Measurements from ENCODE around the gene TRPM5. TPM values are rescaled to one million over a fixed set of nuclear protein-coding genes. Genes with fewer than 3 reads are reported as not detected.

Gene TRPM5
- total and polyA plus RNA-seq, 3 donors from 2014 or later: 0.46 to 1.1 (median 0.94) TPM

DNA sequence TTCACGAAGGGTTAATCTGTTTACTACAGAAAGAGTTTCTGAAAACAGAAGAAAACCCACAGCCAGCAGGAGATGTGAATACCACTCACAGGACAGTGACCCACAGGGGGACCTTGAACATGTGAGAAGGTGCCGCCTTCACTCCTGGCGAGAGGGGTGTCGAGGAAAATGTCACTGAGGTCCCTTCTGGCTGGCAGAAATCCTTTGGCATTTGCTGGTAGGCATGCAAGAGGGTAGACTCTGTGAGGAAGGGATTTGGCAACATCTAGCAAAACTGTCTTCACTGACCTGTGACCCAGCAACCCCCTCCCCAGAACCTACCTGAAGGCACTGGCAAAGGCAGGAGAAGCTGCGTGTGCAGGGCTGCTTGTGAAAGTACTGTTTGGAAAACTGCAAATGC, 9.1 kb upstream of the TRPM5 start:
- TF ChIP-seq POLR2A (IDR thresholded peaks at IDR 0.05): no peak
- TF ChIP-seq, protein P1, sequence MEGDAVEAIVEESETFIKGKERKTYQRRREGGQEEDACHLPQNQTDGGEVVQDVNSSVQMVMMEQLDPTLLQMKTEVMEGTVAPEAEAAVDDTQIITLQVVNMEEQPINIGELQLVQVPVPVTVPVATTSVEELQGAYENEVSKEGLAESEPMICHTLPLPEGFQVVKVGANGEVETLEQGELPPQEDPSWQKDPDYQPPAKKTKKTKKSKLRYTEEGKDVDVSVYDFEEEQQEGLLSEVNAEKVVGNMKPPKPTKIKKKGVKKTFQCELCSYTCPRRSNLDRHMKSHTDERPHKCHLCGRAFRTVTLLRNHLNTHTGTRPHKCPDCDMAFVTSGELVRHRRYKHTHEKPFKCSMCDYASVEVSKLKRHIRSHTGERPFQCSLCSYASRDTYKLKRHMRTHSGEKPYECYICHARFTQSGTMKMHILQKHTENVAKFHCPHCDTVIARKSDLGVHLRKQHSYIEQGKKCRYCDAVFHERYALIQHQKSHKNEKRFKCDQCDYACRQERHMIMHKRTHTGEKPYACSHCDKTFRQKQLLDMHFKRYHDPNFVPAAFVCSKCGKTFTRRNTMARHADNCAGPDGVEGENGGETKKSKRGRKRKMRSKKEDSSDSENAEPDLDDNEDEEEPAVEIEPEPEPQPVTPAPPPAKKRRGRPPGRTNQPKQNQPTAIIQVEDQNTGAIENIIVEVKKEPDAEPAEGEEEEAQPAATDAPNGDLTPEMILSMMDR (IDR thresholded peaks at IDR 0.05): no peak
- Histone ChIP-seq H3K36me3 (ENCODE audit: low read depth, missing control alignments) (no peaks in the 10 kb centered on the region), H3K27me3 (no peaks in the 10 kb centered on the region), H3K4me1 (peaks cover 6% of the 10 kb centered on the region), H3K9me3 (no peaks in the 10 kb centered on the region), H3K4me3 (no peak overlapping the region), H3K27ac (no peak overlapping the region)
- DNase-seq: no peak
- WGBS, 2 donors: 93 to 95% methylated on average over 5 of the region's 5 CpGs
- intact Hi-C loops (cut with DNase I; ENCODE audit: low total_unique reads): no loop called here

GRCh38 chr11:2452321-2453012, 8.2 kb upstream of the TRPM5 start:
- H3K4me1 ChIP-seq: peaks cover 6% of the 10 kb centered on the region
- intact Hi-C loops (cut with DNase I; ENCODE audit: low total_unique reads): no loop called here
- H3K9me3 ChIP-seq: no peaks in the 10 kb centered on the region
- no peak for DNase-seq
- H3K4me3 ChIP-seq: no peak overlapping the region
- no peak overlapping the region for H3K27ac ChIP-seq
- no peaks in the 10 kb centered on the region for H3K27me3 ChIP-seq
- TF ChIP-seq, protein P1 (IDR thresholded peaks at IDR 0.05): no peak
- no peak for TF ChIP-seq POLR2A (IDR thresholded peaks at IDR 0.05)
- WGBS, 2 donors: 57 to 59% methylated on average over 15 to 20 of the region's 20 CpGs
- no peaks in the 10 kb centered on the region for H3K36me3 ChIP-seq (ENCODE audit: low read depth, missing control alignments)

DNA sequence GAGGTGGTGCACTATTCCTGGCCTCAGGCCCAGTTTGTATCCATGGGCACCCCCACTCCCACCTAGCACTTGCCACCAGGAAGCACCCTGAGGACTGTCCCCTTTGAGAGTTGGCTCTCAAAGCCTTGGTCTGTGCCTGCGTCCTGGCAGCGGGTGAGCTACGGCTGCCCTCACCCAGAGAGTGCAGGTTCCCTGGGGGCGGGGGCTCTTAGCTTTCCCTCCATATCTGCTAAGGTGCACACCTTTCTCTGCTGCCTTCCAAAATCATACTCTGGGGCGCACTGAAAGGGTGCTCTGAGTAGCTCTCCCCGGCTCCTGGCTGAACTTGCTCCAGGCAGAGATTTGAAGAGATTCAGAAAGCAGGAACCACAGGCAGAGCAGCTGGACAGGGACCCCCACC, 7.6 kb upstream of the TRPM5 start:
- Histone ChIP-seq H3K36me3 (ENCODE audit: low read depth, missing control alignments) (no peaks in the 10 kb centered on the region), H3K4me3 (no peak overlapping the region), H3K27me3 (no peaks in the 10 kb centered on the region), H3K4me1 (peaks cover 6% of the 10 kb centered on the region), H3K27ac (no peak overlapping the region), H3K9me3 (no peaks in the 10 kb centered on the region)
- 64 to 65% methylated on average over 5 to 6 of the region's 6 CpGs for WGBS, 2 donors
- intact Hi-C loops (cut with DNase I; ENCODE audit: low total_unique reads): no loop called here
- DNase-seq: no peak
- TF ChIP-seq POLR2A (IDR thresholded peaks at IDR 0.05): no peak
- TF ChIP-seq, protein P1 (IDR thresholded peaks at IDR 0.05): no peak

DNA sequence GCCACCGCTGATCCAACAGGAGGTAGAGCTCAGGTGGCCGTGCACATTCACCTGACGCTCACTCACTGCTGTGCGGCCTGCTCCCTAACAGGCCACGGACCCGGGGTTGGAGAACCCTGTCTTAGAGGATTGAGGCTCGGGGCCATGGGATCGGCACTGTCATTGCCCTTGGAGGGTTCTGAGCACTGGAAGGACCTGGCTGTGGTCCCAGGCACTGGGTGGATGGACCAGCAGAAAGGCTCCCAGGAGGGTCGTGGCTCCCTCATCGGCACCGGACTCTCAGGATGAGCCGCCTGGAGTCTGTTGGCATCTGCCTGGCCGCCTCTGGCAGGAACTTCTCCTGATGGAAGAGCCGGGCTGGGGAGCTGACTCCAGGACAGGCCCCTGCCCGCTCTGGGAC, 7.0 kb upstream of the TRPM5 start:
- no peaks in the 10 kb centered on the region for H3K27me3 ChIP-seq
- TF ChIP-seq, protein P1 (IDR thresholded peaks at IDR 0.05): no peak
- no peak for TF ChIP-seq POLR2A (IDR thresholded peaks at IDR 0.05)
- no peak overlapping the region for H3K4me3 ChIP-seq
- DNase-seq: no peak
- no peak overlapping the region for H3K27ac ChIP-seq
- peaks cover 6% of the 10 kb centered on the region for H3K4me1 ChIP-seq
- no peaks in the 10 kb centered on the region for H3K9me3 ChIP-seq
- intact Hi-C loops (cut with DNase I; ENCODE audit: low total_unique reads): no loop called here
- WGBS, 2 donors: 95 to 100% methylated on average over 2 to 15 of the region's 15 CpGs
- H3K36me3 ChIP-seq (ENCODE audit: low read depth, missing control alignments): no peaks in the 10 kb centered on the region

Data from testis (tissue), 3 donors.